ENCODE results near the gene CCKAR.

The CCKAR gene

GRCh38 chr4:26464420-26465095 lies 25.7 kb downstream of the CCKAR start:
- intact Hi-C loops (cut with DNase I), result no loop called here
- peak in 1 of 42 donors; percentile 33 for DNase-seq

GRCh38 chr4:26463386-26463785 lies 26.9 kb downstream of the CCKAR start:
- DNase-seq, result no peak
- intact Hi-C loops (cut with DNase I), result no loop called here

- intact Hi-C loops (cut with DNase I), result no loop called here
- peak in 1 of 42 donors; percentile 17 for DNase-seq
Observed at GRCh38 chr4:26462874-26463273, 27.4 kb downstream of the CCKAR start.

- intact Hi-C loops (cut with DNase I), result no loop called here
- DNase-seq, result peak in 1 of 42 donors; percentile 21
Observed at GRCh38 chr4:26459756-26460530, 30.3 kb downstream of the CCKAR start.

- intact Hi-C loops (cut with DNase I), result no loop called here
- DNase-seq, result peak in 3 of 42 donors; percentile 9 to 42 (median 37)
Observed at GRCh38 chr4:26459054-26459755, 31.1 kb downstream of the CCKAR start.

- DNase-seq, result no peak
- intact Hi-C loops (cut with DNase I), result no loop called here
Observed at GRCh38 chr4:26458157-26458561, 32.1 kb downstream of the CCKAR start.

- no peak for DNase-seq
- intact Hi-C loops (cut with DNase I), result no loop called here
Observed at GRCh38 chr4:26457412-26457811, 32.9 kb downstream of the CCKAR start.

- no peak for DNase-seq
- intact Hi-C loops (cut with DNase I), result no loop called here
Observed at GRCh38 chr4:26455571-26455970, 34.7 kb downstream of the CCKAR start.

- intact Hi-C loops (cut with DNase I), result no loop called here
Observed at GRCh38 chr4:26454961-26455360, 35.3 kb downstream of the CCKAR start.

GRCh38 chr4:26452565-26453531 lies 37.4 kb downstream of the CCKAR start:
- intact Hi-C loops (cut with DNase I), result no loop called here
- DNase-seq, result no peak

More at GRCh38 chr4:26454961-26455360, 35.3 kb downstream of the CCKAR start:
- no peak for DNase-seq

GRCh38 chr4:26451597-26451996 lies 38.7 kb downstream of the CCKAR start:
- DNase-seq, result no peak
- intact Hi-C loops (cut with DNase I), result no loop called here

GRCh38 chr4:26450418-26450817 lies 39.9 kb downstream of the CCKAR start:
- intact Hi-C loops (cut with DNase I), result no loop called here
- DNase-seq, result no peak

GRCh38 chr4:26447378-26447777 lies 42.9 kb downstream of the CCKAR start:
- intact Hi-C loops (cut with DNase I), result no loop called here
- DNase-seq, result no peak

GRCh38 chr4:26441771-26442170 lies 48.5 kb downstream of the CCKAR start:
- intact Hi-C loops (cut with DNase I), result no loop called here
- no peak for DNase-seq

GRCh38 chr4:26441102-26441501 lies 49.2 kb downstream of the CCKAR start:
- no peak for DNase-seq
- intact Hi-C loops (cut with DNase I), result no loop called here

- intact Hi-C loops (cut with DNase I), result no loop called here
- DNase-seq, result no peak
Observed at GRCh38 chr4:26434030-26434639, 56.1 kb downstream of the CCKAR start.

GRCh38 chr4:26433556-26433955 lies 56.7 kb downstream of the CCKAR start:
- intact Hi-C loops (cut with DNase I), result no loop called here
- no peak for DNase-seq

- intact Hi-C loops (cut with DNase I), result no loop called here
- no peak for DNase-seq
Observed at GRCh38 chr4:26432419-26432818, 57.9 kb downstream of the CCKAR start.
